Keratinocyte (primary cell): ENCODE data around the gene METTL3. TPM values are rescaled to one million over a fixed set of nuclear protein-coding genes. Genes with fewer than 3 reads are reported as not detected.

ENCODE experiments used
- DNase-seq: peaks from one replicate; pipeline ENCODE4 v3.0.0-alpha.2; 2011; ENCODE audit warnings: low read depth, missing footprints, low spot score
- FAIRE-seq: peaks from 2 replicates; lab custom pipeline; 2011; peaks lifted over from hg19 to GRCh38; lab: Jason Lieb, UNC
- H2AFZ ChIP-seq: 2 replicates; pipeline ENCODE4 v1.6.0; 2012; ENCODE audit warnings: low read length, control low read depth, inconsistent platforms; ENCODE audit not compliant: control insufficient read depth
- H3K27ac ChIP-seq: 2 replicates; pipeline ENCODE4 v1.5.1; 2011; ENCODE audit warnings: low read length; ENCODE audit not compliant: control insufficient read depth, insufficient read depth
- H3K27me3 ChIP-seq: 3 replicates; pipeline ENCODE4 v1.6.0; 2011; ENCODE audit warnings: low read length; ENCODE audit not compliant: control insufficient read depth, insufficient read depth; ENCODE audit errors: extremely low read depth
- H3K36me3 ChIP-seq, 2 experiments: 2 replicates in 1 of 2; 3 replicates in 1 of 2; pipeline ENCODE4 v1.5.1; 2011; ENCODE audit warnings: low read length in 2 of 2, mild to moderate bottlenecking in 1 of 2; ENCODE audit not compliant: control insufficient read depth in 2 of 2, insufficient read depth in 2 of 2; ENCODE audit errors: extremely low read depth in 1 of 2
- H3K4me1 ChIP-seq: 3 replicates; pipeline ENCODE4 v1.5.1; 2011; ENCODE audit warnings: low read length; ENCODE audit not compliant: control insufficient read depth, insufficient read depth; ENCODE audit errors: extremely low read depth
- H3K4me2 ChIP-seq: 3 replicates; pipeline ENCODE4 v1.6.0; 2011; ENCODE audit warnings: low read depth, low read length; ENCODE audit not compliant: control insufficient read depth, insufficient read depth; ENCODE audit errors: extremely low read depth
- H3K4me3 ChIP-seq, 3 experiments: fragments of 200-600 bp in 1 of 3; sonication (generic) in 1 of 3; 2 replicates in 2 of 3; 3 replicates in 1 of 3; pipeline ENCODE4 v1.5.1; 2011 to 2016; ENCODE audit warnings: low read length in 3 of 3, mild to moderate bottlenecking in 3 of 3, control low read depth in 2 of 3, inconsistent platforms in 1 of 3, low read depth in 1 of 3, mixed read lengths in 1 of 3, mixed run types in 1 of 3, moderate library complexity in 1 of 3; ENCODE audit not compliant: control insufficient read depth in 2 of 3, insufficient read depth in 2 of 3; ENCODE audit errors: extremely low read depth in 1 of 3
- H3K79me2 ChIP-seq: 2 replicates; pipeline ENCODE4 v1.6.0; 2012; ENCODE audit warnings: low read length; ENCODE audit not compliant: control insufficient read depth, insufficient read depth
- H3K9ac ChIP-seq: 3 replicates; pipeline ENCODE4 v1.6.0; 2011; ENCODE audit warnings: low read length; ENCODE audit not compliant: control insufficient read depth, insufficient read depth; ENCODE audit errors: extremely low read depth
- H3K9me1 ChIP-seq: 3 replicates; pipeline ENCODE4 v1.6.0; 2011; ENCODE audit warnings: low read length; ENCODE audit not compliant: control insufficient read depth, insufficient read depth; ENCODE audit errors: extremely low read depth
- H3K9me3 ChIP-seq: 2 replicates; pipeline ENCODE4 v1.5.1; 2012; ENCODE audit warnings: low read depth, low read length; ENCODE audit not compliant: control insufficient read depth
- H4K20me1 ChIP-seq: 3 replicates; pipeline ENCODE4 v1.6.0; 2011; ENCODE audit warnings: low read length; ENCODE audit not compliant: control insufficient read depth, insufficient read depth; ENCODE audit errors: extremely low read depth
- EZH2 ChIP-seq: IDR thresholded peaks from one replicate; pipeline ENCODE4 v1.6.1; 2012; ENCODE audit warnings: inconsistent platforms, mild to moderate bottlenecking, low read length, moderate library complexity
- dilution Hi-C: fragments of 300-500 bp; cut with MboI; formaldehyde crosslinking; loops from one replicate; pipeline ENCODE4 v1.7.0; 2020; ENCODE audit warnings: low sequenced_read_pairs; ENCODE audit not compliant: extremely low pct_ligation_motif_present
- polyA plus RNA-seq, 5 experiments: library from polyadenylated mRNA; depleted of rRNA in 3 of 5; stranded (reverse) in 3 of 5; stranded (forward) in 1 of 5; unstranded in 1 of 5; fragments of >200 nt; gene quantifications; 1 replicate in 1 of 5; 2 replicates in 3 of 5; 3 replicates in 1 of 5; pipeline versions ENCODE4 v1.2.1 to v1.2.3, GENCODE V29; 2011 to 2012; ENCODE audit warnings: missing spikeins in 2 of 5, low read depth in 1 of 5, low replicate concordance in 1 of 5
- TF ChIP-seq, protein P1 (sequence below), 3 experiments: IDR thresholded peaks in 1 of 3; conservative IDR thresholded peaks in 1 of 3; optimal IDR thresholded peaks in 1 of 3; 2 replicates in 2 of 3; 3 replicates in 1 of 3; pipeline versions ENCODE3 to v1.5.1; 2011; ENCODE audit warnings: low read length in 3 of 3, mild to moderate bottlenecking in 3 of 3, moderate library complexity in 2 of 3, control low read depth in 1 of 3, inconsistent platforms in 1 of 3; ENCODE audit not compliant: insufficient read depth in 2 of 3; ENCODE audit errors: extremely low read depth in 1 of 3

The METTL3 gene
- polyA plus RNA-seq, 1 donor (not counting 4 experiments of a cell fraction or from before 2014, with no cell fraction given) = 99.7 TPM

DNA sequence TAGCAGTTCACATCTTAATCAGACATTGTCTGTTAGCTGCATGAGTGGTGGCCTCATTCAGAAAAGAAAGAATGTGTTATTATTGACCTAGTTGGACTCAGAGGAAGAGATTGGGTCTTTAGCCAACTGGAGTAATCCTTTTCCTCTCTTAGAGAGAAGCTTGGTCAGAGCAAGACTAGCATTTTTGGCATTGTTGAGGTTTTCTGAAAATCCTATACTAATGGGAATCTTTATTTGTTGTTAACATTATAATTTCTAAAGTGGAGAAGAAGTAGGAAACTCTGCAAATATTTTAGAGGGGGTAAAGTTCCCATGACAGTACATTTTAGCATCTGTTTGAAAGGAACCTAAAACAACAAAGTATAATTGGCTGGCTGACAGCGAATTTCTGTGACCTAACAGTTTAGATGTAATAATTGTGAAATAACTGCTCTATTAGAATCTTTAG, 24.5 kb downstream of the METTL3 start:
- Histone ChIP-seq H2AFZ (no peak overlapping the region), H3K9me3 (no peaks in the 10 kb centered on the region), H4K20me1 (no peaks in the 10 kb centered on the region), H3K9me1 (no peaks in the 10 kb centered on the region), H3K4me2 (no peak overlapping the region), H3K27ac (no peak overlapping the region), H3K27me3 (no peaks in the 10 kb centered on the region), H3K79me2 (peaks cover 18% of the 10 kb centered on the region), H3K4me1 (no peaks in the 10 kb centered on the region), H3K9ac (no peak overlapping the region), H3K36me3 (peaks cover 9 to 12% of the 10 kb centered on the region in 2 experiments), H3K4me3 (no peak overlapping the region)
- DNase-seq (no peak), FAIRE-seq (no peak)
- TF ChIP-seq EZH2 = no peak
- TF ChIP-seq, protein P1, sequence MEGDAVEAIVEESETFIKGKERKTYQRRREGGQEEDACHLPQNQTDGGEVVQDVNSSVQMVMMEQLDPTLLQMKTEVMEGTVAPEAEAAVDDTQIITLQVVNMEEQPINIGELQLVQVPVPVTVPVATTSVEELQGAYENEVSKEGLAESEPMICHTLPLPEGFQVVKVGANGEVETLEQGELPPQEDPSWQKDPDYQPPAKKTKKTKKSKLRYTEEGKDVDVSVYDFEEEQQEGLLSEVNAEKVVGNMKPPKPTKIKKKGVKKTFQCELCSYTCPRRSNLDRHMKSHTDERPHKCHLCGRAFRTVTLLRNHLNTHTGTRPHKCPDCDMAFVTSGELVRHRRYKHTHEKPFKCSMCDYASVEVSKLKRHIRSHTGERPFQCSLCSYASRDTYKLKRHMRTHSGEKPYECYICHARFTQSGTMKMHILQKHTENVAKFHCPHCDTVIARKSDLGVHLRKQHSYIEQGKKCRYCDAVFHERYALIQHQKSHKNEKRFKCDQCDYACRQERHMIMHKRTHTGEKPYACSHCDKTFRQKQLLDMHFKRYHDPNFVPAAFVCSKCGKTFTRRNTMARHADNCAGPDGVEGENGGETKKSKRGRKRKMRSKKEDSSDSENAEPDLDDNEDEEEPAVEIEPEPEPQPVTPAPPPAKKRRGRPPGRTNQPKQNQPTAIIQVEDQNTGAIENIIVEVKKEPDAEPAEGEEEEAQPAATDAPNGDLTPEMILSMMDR (optimal IDR thresholded peaks at IDR 0.05 in 1 of 3, IDR thresholded peaks at IDR 0.05 in 1 of 3, conservative IDR thresholded peaks at IDR 0.05 in 1 of 3; ENCODE audit: extremely low read depth in 1 of 3, insufficient read depth in 2 of 3, low read length in 3 of 3) = no peak
- dilution Hi-C loops = no loop called here

DNA sequence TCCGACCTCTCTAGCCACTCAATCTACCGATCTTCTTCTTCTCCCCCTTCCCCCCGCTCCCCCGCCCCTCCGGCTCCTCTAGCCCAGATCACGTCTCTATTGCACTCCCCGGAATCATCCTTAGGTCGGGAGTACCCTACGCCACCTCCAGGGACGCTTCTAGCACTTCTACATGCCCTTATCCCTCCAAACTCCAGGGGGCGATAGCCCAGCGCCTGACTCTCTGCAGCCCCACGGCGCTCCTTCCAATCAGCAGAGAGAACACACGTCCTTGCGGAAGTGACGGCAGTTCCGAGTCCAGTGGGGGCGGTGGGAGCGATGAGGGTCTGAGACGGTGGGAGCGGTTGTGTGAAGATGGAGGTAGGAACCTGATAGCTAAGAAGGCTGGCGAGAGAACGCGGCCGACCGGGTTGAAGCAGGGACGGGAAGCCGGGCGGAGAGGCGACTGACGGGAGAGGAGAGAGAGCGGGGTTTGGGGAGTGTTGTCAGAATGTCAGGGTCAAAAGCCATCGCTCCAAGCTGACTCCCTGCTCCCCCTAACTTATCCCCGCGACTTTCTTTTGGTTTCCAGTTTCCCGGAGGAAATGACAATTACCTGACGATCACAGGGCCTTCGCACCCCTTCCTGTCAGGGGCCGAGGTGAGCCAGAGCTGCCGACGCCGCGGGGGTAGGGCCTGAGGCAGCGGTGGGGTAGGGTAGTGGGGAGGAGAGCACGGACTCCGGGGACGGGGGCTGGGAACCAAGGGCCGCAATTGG, 34.0 kb downstream of the METTL3 start, which contains the start of the genes RAB2B and TOX4:
TSS of gene RAB2B (minus strand) at position 35 of the 757 bp plus-strand sequence. CDS start 87 bp downstream, outside the sequence.
TSS of gene TOX4 (plus strand) at position 271 of the 757 bp plus-strand sequence. CDS start at position 355, 84 bp downstream.
- H3K27me3 ChIP-seq = no peaks in the 10 kb centered on the region
- peaks cover 13% of the 10 kb centered on the region for H3K4me1 ChIP-seq
- TF ChIP-seq, protein P1 (optimal IDR thresholded peaks at IDR 0.05 in 1 of 3, IDR thresholded peaks at IDR 0.05 in 1 of 3, conservative IDR thresholded peaks at IDR 0.05 in 1 of 3; ENCODE audit: extremely low read depth in 1 of 3, insufficient read depth in 2 of 3, low read length in 3 of 3) = peak; percentile 89 to 99 (median 99)
- no peak for TF ChIP-seq EZH2
- H3K9me1 ChIP-seq = no peaks in the 10 kb centered on the region
- H3K4me3 ChIP-seq = peak within 1 kb of the TSS; percentile 97 to 99 (median 98)
- H3K27ac ChIP-seq = peak within 1 kb of the TSS; percentile 92
- DNase-seq = peak; percentile 86
- H3K4me2 ChIP-seq = peak within 1 kb of the TSS; percentile 88
- dilution Hi-C loops = no loop called here
- peaks cover 0 to 4% of the 10 kb centered on the region in 2 experiments for H3K36me3 ChIP-seq
- H4K20me1 ChIP-seq = no peaks in the 10 kb centered on the region
- FAIRE-seq = peak; percentile 56
- no peaks in the 10 kb centered on the region for H3K9me3 ChIP-seq
- H3K79me2 ChIP-seq = peaks cover 46% of the 10 kb centered on the region
- peak within 1 kb of the TSS; percentile 98 for H2AFZ ChIP-seq
- peak within 1 kb of the TSS; percentile 91 for H3K9ac ChIP-seq
